GM19372 (cell line): ENCODE data around the gene UBR4.
"Not testable (repeated sequence)": the region's sequence is repeated elsewhere in the genome, so short reads cannot be mapped to it uniquely, and the experiment has no call there.

Source experiments
- ATAC-seq: cut with Tn5 transposase; IDR thresholded peaks from one replicate; pipeline ENCODE4 v1.9.1; 2021; ENCODE audit warnings: mild to moderate bottlenecking, low read depth, moderate library complexity; ENCODE audit not compliant: unreplicated experiment

Gene UBR4

DNA sequence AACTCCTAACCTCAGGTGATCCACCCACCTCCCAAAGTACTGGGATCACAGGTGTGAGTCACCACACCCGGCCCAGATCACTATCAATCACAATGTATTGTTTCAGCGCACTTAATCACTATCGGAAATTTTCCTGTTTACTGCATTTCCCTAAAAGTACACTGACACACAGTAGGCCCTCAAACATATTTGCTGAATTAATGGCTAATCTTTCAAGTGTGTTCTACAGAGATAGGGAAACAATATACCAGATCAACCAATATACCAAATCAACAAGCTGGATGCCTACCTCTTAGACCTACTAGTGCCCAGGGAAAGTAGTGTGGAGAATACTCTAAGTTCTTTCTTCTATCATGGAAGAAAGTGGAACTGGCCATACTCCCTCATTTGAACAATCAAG is 17.1 kb downstream of the UBR4 start:
- ATAC-seq = no peak

DNA sequence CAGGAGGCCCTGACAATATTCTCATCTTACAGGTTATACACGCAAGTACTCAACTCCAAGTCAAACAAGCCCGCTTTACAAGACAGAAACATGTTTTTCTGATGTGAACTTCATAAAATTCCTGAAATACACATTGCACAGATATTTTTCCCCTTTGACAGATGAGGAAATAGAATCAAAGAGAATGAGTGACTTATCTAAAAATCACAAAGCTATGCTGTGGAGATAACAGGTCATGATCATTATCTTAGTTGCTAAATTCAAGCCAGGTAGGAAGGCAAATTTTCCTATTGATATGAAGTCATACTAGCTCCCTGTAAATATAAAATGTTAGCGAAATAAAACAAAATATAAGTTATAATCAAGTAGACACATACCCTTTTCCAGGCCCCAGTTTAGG is 18.3 kb downstream of the UBR4 start:
- no peak for ATAC-seq

DNA sequence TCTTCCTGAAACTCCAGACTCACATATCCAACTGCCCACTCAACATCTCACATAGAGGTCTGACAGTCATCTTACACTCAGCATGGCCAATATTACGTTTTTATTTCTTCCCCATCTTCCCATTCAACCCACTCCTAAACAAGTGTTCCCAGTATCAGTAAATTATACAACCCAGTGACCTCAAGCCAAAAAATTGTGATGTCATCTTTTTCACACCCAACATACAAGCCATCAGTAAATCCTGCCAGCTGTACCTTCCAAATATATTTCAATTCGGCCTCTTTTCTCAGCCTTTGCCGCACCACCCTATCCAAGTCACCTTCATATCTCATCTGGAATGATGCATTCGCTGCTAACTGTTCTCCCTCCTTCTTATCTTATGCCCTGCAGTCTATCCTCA is 19.6 kb downstream of the UBR4 start:
- ATAC-seq = no peak

DNA sequence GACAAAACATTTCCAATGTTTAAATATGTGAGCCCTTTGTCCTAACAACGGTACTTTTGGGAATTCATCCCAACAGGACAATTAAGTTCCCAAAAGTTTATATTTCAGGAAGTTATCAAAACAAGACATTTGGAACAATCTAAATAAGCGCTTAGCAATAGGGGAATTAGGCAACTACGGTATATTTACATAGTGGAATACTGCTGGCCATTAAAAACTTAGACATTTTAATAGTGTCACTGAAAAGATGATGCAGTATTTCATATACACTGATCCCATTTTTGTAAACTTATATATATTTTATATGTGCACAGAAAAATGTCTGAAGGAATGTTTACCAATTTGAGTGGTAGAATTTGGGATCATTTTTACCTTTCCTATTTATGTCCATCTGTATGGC is 20.8 kb downstream of the UBR4 start:
- ATAC-seq = no peak

DNA sequence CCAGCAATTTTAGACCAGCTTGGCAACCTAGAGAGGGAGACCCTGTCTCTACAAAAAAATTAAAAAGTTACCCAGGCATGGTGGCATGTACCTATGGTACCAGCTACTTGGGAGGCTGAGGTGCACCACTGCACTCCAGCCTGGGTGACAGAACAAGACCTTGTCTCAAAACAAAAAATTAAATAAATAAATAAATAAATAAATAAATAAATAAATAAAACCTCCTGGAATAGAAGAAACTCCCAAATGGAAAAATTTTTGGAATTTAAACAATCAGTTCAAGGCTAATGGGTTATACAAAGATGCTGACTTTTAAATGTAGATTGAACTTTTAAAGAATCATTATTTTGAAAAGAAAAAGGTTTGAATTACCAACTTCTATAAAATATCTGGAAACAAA is 22.2 kb downstream of the UBR4 start:
- ATAC-seq = no peak

DNA sequence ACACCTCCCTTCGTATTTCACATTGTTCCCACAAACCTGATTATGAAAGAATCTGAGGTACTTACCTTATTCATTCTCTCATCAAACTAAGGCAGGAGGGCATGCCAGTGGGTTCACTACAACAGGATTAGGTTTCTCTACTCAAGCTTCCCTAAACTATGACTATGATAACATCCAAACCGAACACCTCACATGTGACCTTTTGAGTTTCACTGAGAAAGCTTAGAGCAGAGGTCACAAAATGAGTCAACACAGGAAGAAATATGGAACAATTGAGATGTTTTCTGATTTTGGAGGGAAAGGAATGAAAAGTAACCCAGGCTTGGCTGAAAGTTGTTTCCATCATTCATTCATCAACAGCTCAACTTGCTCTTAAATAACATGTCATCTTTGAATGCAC is 24.1 kb downstream of the UBR4 start:
- no peak for ATAC-seq

DNA sequence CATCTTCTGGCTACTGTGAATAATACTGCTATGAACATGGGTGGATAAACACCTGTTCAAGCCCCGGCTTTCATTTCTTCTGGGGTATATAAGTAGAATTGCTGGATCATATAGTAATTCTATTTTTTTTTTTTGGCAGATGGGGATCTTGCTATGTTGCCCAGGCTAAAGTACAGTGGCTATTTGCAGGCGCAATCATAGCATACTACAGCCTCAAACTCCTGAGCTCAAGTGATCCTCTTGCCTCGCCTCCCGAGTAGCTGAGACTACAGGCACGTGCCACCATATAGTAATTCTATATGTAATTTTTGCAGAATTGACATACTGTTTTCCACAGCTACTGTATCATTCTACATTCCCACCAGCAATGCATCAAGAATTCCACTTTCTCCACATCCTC is 27.8 kb downstream of the UBR4 start:
- ATAC-seq = no peak

DNA sequence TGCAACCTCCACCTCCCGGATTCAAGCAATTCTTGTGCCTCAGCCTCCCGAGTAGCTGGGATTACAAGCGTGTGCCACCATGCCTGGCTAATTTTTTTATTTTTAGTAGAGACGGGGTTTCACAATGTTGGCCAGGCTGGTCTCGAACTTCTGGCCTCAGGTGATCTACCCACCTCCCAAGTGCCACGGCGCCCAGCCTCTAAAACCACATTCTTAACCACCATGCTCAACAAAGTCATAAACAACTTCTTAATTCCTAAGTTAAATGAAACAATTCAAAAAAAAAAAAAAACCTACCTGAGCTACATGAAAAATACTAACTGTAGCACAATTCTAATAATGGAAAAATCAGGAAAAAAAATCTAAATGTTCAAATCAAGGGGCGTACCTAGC is 29.8 kb downstream of the UBR4 start:
- not testable (repeated sequence) for ATAC-seq

DNA sequence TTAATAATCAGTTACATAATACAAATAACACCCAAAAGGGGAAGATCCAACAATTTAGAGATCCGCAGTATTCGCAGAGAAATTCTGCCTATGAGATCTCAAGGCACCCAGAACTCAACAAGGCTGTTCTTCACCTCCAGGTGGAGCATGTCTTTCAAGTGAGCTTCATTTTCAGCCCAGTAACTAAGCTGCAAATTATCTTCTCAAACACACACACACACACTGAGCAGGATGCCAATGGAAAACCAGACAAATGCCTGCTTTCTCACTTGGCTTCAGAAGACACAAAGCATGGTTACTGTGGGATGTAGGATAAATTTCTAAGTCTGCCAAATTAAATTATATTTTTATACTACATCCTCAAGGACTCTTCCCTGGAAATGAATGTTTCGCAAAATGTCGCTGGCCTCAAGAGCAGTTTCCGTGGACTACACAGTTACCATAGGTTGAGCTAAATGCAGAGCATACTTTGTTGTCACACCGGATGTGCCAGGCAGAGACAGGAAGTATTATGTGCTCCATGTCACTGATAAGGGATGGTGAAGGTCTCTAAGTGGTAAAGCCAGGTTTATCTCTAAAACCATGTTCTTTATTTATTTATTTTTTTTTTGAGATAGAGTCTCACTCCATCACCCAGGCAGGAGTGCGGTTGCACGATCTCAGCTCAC is 30.3 kb downstream of the UBR4 start:
- no peak for ATAC-seq

DNA sequence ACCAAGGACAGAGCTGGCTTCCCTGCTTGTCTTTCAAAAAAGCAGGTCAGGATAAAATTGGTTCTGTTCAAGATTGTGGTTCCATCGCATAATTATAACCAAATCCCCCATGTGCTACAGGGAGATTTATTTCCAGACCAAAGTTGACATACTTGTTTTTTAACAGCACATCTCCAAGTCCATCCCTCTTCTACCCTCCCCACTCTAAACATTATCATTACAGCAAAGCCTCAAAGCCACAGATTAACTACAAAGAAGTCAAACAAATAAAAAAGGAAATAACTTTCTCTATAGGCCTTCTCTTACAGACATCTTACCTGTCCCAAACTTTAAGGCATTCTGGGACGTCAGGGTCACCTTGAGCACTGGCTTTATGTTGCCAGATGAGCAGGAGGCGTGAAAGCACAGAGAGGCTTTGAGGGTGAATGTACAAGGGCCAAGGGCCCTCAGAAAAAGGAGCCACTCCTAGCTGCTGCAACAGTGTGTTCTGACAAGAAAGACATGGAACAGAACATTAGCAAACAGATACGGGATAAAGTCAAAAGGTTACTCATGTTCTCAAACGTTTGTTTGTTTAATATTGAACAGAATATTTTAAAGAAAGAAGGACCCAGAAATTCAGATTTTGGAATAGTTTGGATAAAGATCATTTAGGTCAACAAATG is 31.2 kb downstream of the UBR4 start:
- ATAC-seq = no peak

DNA sequence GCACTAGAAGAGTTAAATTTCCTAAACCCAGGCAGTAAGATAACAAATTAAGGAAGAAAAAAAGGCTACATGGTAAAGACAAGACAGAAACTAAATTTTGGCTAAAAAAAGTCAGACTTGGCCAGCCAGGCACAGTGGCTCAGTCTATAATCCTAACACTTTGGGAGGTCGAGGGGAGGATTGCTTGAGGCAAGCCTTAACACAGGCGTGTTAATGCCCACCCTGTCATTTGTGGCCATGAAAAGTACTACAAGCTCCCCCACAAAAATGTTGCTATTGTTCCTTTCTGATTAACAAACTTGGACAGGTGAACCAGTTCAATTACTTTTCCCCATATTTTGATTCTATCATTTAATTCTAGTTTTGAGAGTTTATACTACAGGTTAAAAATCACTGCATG is 32.3 kb downstream of the UBR4 start:
- ATAC-seq = no peak

DNA sequence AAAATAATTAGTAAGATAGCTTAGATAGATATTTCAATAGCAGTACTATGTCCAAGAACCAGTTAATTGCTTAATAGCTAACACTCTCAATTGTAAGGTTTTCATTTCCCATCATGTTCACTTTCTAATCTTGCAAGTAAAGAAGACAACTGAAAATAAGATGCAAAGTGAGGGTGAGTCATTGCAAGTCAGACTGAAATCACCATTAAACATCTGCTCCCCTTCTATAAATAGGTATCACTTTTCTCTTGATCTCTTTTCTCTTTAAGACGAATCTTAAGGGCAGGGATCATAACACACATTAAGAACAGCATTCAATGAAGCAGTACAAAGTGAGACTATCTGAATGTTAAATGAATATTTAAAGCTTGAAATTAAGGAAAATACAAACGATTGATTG is 40.4 kb downstream of the UBR4 start:
- no peak for ATAC-seq

DNA sequence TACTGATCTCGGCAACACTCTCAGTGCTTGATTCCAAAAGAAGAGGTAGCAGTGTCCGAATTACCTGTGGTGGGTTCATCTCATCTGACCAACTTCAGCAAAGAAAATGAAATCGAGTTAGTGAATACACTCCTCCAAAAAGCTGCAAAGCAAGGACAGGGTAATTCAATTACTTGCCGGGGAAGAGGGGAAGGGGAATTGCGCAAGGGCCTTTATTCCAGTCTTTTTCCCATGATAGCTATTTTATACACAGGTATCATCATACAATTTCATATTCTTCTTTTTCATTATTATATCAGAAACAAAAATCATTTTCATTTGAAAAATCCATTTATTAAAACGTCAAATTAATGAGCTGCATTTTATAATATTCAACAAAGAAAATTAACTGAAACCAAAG is 42.9 kb downstream of the UBR4 start:
- ATAC-seq = no peak

DNA sequence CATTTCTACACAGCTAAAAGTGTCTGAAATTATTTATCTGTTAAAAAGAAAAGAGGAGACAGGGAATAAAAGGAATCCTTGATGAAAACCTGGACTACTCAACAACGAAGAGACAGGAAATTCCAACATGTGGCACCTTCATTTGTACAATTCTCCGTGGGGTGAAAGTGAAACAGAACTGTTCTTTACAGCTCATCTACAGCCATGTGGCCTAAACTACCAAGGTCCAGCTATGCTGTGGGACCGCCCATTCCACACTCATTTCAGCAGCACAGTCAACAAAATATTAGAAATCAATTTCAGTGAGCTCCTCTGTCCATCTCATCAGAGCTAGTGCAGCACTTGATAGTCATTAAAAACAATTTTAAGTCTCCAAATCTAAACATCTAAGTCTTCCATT is 44.0 kb downstream of the UBR4 start:
- no peak for ATAC-seq

DNA sequence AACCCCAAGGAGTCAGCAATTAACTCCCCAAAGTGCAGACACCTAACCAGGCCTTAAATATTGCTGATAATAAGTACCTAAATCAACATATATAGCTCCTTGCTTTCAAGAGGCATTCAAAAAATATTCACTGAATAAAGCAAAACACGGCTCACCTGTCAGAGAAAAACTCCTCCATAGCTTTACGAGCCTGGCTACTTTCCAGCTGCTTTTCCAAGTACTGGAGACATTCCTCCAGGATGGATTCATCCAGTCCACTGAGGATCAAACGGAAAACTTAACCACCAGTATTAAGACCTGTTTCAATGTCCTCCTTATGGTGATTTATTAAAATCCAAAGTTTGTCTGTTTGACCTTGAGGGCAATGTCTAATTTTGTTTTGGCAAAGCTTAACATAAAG is 44.6 kb downstream of the UBR4 start:
- ATAC-seq = no peak

DNA sequence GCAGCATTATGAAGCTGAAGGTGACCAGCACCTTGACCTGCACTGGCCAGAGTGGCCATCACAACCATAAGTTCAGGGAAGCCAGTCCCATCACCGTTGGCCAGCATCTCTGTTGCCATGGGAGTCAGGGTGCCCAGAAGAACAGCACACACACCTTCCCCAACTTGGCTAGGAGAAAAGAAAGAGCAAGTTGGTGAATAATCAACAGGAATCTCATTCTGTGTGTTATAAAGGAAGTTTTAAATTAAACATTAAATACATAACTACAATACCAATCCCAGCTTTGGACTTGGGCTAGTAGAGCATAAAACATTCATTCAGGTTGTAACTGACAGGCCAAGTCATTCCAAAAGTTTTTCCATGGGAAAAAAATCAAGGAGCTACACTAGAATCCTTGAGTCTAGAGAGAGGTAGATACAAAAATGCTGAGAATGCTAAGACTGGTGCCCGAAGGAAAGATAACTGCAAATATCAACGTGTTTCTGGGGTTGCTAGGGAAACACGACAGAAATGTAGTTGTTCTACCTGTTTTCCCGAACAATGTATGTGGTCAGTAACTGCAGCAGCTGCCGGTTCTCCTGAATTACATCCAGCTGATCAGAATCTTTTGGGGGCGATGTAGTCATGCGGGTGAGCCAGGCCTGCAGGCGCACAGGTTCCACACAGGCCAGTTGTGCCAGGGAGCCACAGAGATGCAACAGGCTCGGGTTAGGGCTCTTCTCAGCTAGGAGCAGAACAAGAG is 45.6 kb downstream of the UBR4 start:
- no peak for ATAC-seq

DNA sequence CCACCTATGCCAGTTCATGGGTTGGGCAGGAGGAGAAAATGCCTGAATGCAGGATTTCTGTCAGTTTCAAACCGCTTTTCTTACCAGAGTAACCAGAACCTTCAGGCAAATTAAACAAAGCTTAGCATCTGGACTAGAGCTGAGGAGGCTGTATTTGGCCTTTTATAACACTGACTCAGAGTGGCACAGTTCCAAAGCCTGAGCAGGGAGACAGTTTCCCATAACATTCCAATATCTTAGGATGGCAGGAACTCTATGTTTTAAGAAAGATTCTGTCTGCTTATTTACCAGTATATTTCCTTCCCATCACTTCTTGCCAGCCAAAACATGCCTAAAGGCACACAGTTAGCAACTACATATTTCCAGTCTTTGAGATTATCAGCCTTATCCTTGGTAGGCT is 46.8 kb downstream of the UBR4 start:
- no peak for ATAC-seq

DNA sequence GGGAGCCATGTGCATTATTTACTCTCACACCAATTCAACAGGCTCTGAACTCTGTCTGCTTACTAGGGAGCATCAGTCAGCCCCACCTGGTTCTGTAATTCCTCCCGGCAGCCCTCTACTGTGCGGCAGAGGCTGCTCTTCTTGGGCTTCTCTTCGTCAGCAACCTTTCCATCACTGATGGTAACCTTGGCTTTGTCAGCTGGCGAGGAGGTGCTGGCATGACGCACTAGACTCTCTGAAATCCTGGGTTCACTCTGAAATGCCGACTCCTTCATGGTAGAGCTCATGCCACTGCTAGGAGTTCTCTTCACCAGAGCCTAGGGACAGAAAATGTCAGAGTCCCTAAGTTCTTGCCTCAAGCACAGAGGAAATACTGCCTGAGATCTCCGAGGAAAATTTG is 49.2 kb downstream of the UBR4 start:
- no peak for ATAC-seq

DNA sequence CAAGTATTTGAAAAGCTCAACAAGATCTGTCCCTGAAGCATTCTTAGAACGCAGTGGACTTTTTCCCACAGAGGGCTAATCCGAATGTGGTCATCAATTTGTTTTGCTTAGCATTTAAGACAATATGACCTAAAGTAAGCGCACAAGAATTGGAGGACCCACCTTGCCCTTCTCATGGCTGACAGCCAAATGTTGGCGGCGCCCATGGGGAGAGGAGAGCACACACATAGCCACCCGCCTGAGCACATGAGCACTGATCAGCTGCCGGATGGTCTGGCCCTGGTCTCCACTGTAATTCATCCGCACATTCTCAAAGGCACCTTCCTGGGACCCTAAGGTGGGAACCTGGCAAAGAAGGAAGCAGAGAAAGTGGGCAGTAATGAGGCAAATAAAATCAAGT is 52.4 kb downstream of the UBR4 start:
- no peak for ATAC-seq

DNA sequence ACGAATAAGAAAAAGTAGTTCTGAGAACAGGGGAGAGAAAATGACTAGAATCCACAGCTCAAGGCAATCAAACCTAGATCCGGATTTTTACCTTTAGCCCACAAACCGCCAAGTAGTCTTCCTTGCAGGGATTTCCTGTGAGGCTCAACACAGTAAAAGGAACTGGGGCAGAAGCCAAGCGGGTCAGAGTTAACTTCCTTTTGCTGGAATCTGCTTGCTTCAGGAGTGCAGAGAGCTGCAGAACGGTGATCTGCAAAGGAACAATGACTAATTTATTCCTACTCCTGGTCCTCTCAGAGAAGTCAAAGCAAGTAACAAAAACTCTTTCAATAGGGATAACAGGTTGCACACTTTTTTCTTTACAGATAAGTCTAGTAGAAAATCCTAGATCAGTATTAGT is 53.4 kb downstream of the UBR4 start:
- no peak for ATAC-seq

DNA sequence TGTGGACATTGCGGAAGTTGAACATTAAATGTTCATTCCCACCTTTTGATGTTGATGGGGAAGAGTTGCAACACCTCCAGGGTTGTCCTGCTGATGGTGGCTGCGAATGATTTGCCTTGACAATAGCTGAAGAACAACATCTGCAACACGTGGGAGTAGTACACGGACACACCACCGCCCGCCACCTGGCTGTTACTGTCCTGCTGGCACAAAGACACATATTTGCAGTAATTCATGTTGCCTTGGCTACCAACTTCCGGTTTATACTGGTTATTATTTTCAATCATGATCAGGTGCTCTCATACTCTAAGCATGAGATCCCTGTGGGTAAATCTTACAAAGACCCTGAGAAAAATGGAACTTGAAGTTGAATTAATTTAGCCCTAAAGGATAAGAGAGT is 55.2 kb downstream of the UBR4 start:
- ATAC-seq = no peak

DNA sequence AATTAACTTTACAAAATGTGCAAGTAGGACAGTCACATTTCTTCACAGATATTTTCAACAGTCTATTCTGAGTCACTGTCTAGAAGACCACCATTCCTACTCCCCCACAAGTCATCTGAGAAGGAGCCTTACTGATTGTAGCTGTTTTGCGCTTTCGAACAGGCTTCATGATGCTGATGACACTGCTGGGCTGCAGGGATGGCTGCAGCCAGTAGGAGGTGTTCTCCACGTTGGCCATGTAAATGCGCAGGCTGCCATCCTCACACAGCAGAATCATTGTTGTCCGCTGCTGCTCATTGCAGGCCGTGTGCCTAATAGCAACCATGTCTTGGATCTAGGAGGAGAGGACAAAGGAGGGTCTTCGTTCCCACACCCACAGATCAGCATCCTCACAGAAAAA is 56.9 kb downstream of the UBR4 start:
- ATAC-seq = no peak
